ENCODE data around the gene FSTL5. TPM values are rescaled to one million over a fixed set of nuclear protein-coding genes. Genes with fewer than 3 reads are reported as not detected.

FSTL5 gene
- total RNA-seq, 1 donor from 2014 or later: not detected

- DNase-seq (ENCODE audit: low read depth in 2 of 2): no peak
These were observed 705.9 kb downstream of the FSTL5 start for GRCh38 chr4:161457906-161458305.

- DNase-seq (ENCODE audit: low read depth in 2 of 2): no peak
These were observed 706.5 kb downstream of the FSTL5 start for GRCh38 chr4:161457311-161457710.

GRCh38 chr4:161454860-161455259 lies 708.9 kb downstream of the FSTL5 start:
- no peak for DNase-seq (ENCODE audit: low read depth in 2 of 2)

GRCh38 chr4:161448550-161449180 lies 715.1 kb downstream of the FSTL5 start:
- peak in 1 of 2 donors; percentile 34 for DNase-seq (ENCODE audit: low read depth in 2 of 2)

- DNase-seq (ENCODE audit: low read depth in 2 of 2): no peak
These were observed 719.2 kb downstream of the FSTL5 start for GRCh38 chr4:161444626-161445025.

- DNase-seq (ENCODE audit: low read depth in 2 of 2): no peak
These were observed 720.9 kb downstream of the FSTL5 start for GRCh38 chr4:161442921-161443320.

GRCh38 chr4:161438096-161438495 lies 725.7 kb downstream of the FSTL5 start:
- no peak for DNase-seq (ENCODE audit: low read depth in 2 of 2)

GRCh38 chr4:161428180-161428965 lies 735.4 kb downstream of the FSTL5 start:
- DNase-seq (ENCODE audit: low read depth in 2 of 2): no peak

- peak in 1 of 2 donors; percentile 56 for DNase-seq (ENCODE audit: low read depth in 2 of 2)
These were observed 744.0 kb downstream of the FSTL5 start for GRCh38 chr4:161419822-161420221.

GRCh38 chr4:161411901-161412300 lies 751.9 kb downstream of the FSTL5 start:
- DNase-seq (ENCODE audit: low read depth in 2 of 2): no peak

GRCh38 chr4:161404346-161405110 lies 759.3 kb downstream of the FSTL5 start:
- DNase-seq (ENCODE audit: low read depth in 2 of 2): no peak

GRCh38 chr4:161403781-161404180 lies 760.0 kb downstream of the FSTL5 start:
- DNase-seq (ENCODE audit: low read depth in 2 of 2): no peak

GRCh38 chr4:161393602-161394001 lies 770.2 kb downstream of the FSTL5 start:
- DNase-seq (ENCODE audit: low read depth in 2 of 2): no peak

- DNase-seq (ENCODE audit: low read depth in 2 of 2): no peak
These were observed 781.1 kb downstream of the FSTL5 start for GRCh38 chr4:161382655-161383054.

- no peak for DNase-seq (ENCODE audit: low read depth in 2 of 2)
These were observed 787.5 kb downstream of the FSTL5 start for GRCh38 chr4:161376275-161376674.

- DNase-seq (ENCODE audit: low read depth in 2 of 2): no peak
These were observed 799.1 kb downstream of the FSTL5 start for GRCh38 chr4:161364681-161365080.

- DNase-seq (ENCODE audit: low read depth in 2 of 2): no peak
These were observed 802.8 kb downstream of the FSTL5 start for GRCh38 chr4:161360982-161361381.

GRCh38 chr4:161359491-161359890 lies 804.3 kb downstream of the FSTL5 start:
- DNase-seq (ENCODE audit: low read depth in 2 of 2): no peak

GRCh38 chr4:161356351-161356750 lies 807.4 kb downstream of the FSTL5 start:
- DNase-seq (ENCODE audit: low read depth in 2 of 2): no peak

- DNase-seq (ENCODE audit: low read depth in 2 of 2): no peak
These were observed 812.9 kb downstream of the FSTL5 start for GRCh38 chr4:161350946-161351345.

GRCh38 chr4:161345741-161346140 lies 818.1 kb downstream of the FSTL5 start:
- DNase-seq (ENCODE audit: low read depth in 2 of 2): no peak

- DNase-seq (ENCODE audit: low read depth in 2 of 2): no peak
These were observed 820.2 kb downstream of the FSTL5 start for GRCh38 chr4:161343569-161343950.

Measured in dermis microvascular lymphatic vessel endothelial cell (primary cell).